DMS53 (cell line): Measurements from ENCODE around the gene AFM.

ENCODE experiments used
- DNase-seq: peaks from one replicate; lab custom pipeline; 2025; lab: John Stamatoyannopoulos, UW

The AFM gene

GRCh38 chr4:73451404-73451803 is 30.1 kb upstream of the AFM start:
- peak; percentile 3 for DNase-seq

DNA sequence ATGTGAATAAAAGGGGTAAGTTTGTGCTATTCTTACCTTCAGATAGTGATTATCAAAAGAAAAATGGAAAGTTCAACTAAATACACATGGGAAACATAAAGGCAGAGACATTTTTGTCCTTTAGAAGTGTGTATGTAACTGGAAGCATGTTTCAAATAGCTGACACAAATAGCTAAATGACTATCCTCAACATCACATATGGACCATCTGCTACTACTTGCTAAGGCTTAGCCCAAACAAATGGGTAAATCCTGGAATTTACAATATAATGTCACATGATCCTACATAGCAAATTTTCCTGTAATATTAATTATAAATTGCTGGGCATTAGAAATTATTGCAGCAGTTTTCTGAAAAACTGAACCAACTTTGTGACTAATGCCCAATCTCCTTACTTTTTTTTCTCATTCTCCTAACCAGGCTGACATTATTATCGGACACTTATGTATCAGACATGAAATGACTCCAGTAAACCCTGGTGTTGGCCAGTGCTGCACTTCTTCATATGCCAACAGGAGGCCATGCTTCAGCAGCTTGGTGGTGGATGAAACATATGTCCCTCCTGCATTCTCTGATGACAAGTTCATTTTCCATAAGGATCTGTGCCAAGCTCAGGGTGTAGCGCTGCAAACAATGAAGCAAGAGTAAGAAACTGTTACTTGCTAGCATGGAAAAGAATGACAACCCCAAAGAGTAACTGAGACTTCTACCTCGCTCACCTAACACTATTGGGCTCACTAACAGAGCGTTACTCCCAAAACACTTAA is 29.4 kb upstream of the AFM start:
- DNase-seq, result no peak

DNA sequence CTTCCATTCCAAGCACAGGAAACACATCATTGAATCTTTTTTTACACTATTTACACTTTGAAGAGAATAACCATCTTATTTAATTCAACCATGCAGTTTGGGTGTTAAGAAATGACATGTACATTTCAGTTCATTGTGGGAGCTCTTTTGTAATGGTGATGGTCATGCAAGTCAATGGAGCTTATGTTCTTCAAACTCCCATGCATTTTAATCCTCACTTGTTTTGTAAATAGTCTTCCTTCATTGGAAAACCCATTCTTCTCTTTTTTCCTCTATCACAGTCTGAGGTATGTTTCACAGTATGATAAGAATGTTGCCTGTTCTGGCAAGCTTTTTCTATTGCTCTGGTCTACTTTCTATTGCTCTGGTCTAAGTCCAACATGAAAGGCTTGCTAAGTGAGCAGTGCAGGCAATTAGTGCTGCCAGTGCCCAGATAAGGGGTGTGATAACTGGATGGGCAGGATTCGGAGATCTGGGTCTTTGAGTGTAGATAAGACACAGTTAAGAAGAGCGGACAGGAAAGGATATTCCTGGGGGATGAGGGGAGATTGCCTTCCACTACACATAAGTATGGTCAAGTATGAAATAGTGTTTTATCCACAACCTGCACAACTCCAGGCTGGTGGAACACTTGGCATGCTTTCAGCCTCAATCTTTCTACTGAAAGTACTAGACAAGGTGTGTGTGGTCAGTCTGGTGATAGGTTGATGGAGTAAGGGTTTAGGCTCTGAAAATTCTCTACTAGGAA is 28.4 kb upstream of the AFM start:
- DNase-seq, result no peak

GRCh38 chr4:73453701-73454005 is 27.9 kb upstream of the AFM start:
- DNase-seq, result no peak

DNA sequence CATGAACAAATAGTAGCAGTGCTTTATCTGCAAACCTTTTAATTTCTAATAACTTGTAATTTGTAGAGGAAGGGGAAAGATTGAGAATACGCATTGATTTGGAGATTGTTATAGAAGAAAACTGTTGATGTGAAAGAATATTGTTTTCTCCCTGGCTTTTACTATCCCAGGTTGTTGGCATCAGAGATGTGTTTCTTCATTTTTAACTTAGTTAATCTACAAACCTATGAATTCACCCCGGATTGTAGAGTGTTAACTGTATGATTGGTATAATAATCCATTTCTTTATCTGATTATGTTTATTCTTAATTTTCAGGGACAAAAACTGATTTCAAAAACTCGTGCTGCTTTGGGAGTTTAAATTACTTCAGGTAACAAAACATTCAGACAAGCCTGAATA is 26.6 kb upstream of the AFM start:
- DNase-seq, result no peak

GRCh38 chr4:73456177-73457022 is 25.1 kb upstream of the AFM start:
- DNase-seq, result no peak

DNA sequence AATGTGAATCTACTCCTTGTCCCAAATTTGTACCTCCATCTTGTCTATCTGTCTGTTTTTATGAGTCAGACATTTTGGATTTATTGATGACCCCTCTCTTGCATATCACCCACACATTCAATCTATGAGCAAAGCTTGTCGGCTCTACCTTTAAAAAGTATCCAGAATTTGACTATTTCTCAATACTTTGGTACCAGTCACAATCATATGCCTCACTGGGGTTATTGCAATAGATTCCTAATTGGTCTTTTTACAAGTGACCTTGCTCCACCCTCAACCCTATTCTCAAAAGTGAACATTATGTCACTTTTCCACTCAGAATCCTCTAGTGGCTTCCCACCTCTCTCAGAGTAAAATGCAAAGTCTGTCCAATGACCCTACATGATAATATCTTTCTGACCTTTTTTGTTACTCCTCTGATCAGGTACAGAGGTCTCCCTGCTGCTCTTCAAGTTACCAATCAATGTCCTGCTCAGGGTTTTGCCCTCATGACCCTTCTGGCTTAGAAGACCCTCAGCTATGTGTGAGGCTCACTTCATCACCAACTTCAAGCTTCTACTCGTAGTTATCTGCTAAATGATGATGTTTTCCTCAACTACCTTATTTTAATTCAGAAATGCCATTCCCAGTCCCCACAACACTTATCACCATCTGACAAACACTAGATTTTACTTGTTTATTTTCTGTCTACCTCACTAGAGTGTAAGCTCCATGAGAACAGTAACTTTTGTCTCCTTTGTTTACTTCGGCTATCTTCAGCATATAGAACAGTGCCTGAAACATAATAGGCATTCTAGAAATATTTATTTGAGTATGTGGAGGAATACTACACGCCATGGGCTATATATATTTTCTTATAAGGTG is 23.1 kb upstream of the AFM start:
- no peak for DNase-seq

DNA sequence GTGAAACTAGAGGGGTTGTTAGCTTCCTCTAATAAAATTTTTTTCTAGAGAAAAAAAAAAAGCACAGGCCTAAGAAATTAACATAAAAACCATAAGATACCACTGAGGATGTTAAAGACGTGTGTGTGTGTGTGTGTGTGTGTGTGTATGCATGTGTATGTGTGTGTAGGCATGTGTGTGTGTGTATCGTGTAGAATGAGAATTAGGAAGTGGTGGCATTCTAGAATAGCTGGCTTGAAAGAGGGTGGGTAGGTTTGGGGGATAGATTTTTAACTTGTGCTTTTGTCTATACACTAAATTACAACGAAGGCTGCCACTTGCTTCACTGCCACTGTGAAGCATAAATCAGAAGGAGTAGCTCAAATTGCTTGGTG is 22.5 kb upstream of the AFM start:
- no peak for DNase-seq

- DNase-seq, result no peak
Measured at GRCh38 chr4:73460913-73461522, 20.5 kb upstream of the AFM start.

GRCh38 chr4:73468170-73468569 is 13.4 kb upstream of the AFM start:
- DNase-seq, result no peak

DNA sequence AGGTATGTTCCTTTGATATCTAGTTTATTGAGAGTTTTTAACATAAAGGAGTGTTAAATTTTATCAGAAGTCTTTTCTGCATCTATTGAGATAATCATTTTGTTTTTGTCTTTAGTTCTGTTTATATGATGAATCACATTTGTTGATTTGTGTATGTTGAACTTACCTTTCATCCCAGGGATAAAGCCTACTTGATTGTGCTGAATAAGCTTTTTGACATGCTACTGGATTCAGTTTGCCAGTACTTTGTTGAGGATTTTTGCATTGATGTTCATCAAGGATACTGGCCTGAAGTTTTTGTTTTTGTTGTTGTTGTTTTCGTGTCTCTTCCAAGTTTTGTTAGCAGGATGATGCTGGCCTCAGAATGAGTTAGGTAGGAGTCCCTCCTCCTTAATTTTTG is 10.8 kb upstream of the AFM start:
- DNase-seq, result no peak

GRCh38 chr4:73477176-73477575 is 4.4 kb upstream of the AFM start:
- DNase-seq, result no peak

DNA sequence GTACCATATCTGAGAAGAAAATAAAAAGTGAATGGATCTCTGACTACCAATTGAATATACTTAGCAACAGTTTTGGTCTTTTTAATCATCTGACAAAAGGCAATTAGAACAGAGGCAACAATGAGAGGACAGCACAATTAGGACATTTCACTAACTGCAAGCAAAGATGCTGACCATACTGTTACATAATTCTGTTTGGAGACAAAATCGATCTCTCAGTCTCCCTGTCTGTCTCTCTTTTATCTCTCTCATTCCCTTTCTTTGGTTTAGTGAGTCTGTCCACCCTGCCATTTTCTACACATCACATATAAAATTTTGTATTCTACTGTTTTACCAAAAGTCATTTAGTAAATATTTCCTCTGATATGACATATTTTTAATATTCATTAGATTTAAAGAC is 2.2 kb upstream of the AFM start:
- no peak for DNase-seq

DNA sequence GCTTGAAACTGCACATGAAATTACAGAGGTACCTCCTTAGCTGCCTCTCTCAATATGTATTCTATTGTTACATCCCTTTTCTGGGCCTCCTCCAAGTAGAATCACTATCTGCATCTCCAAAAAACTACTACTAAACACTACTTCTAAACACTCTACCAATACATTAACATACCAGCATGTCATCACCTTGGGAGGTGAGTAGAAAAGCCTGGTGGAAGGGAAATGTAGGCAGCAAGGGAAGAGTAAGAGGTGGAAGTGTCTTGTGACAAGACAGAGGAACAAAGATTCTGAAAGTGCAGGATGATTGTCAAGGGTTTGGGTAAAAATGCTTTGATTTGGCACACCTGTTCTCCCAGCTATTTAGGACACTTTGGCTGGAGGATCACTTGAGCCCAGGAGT is 3.5 kb downstream of the AFM start:
- DNase-seq, result no peak

DNA sequence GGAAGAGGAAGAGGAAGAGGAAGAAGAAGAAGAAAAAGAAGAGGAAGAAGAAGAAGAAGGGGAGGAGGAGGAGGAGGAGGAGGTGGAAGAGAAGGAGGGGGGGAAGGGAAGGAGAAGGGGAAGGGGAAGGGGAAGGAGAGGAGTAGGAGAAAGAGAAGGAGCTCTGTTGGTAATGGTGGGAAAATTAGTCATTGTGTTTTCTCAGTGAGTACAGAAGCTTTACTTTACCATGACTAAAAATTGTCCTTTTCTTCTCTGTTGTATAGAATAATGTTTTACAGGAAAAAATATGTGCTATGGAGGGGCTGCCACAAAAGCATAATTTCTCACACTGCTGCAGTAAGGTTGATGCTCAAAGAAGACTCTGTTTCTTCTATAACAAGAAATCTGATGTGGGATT is 4.1 kb downstream of the AFM start:
- no peak for DNase-seq

DNA sequence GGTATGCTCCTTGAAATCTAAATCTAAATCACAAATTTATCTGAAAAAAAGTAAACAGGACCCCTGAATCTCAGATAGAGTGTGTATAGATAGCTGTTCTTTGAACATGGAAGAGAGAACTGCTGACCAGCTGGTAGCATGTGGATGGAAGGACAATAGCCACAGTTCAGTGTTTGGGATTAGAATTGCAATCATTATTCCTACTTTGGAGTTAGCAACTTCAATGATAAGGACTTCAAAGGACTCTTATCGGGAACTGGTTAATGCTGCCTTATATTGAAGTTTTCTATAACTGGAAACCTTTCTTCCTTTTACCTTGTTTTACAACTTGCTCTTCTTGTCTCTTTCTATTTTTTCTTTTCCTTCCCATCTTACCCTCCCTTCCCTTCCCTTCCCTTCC is 5.0 kb downstream of the AFM start:
- no peak for DNase-seq

GRCh38 chr4:73487233-73487632 is 5.7 kb downstream of the AFM start:
- no peak for DNase-seq

DNA sequence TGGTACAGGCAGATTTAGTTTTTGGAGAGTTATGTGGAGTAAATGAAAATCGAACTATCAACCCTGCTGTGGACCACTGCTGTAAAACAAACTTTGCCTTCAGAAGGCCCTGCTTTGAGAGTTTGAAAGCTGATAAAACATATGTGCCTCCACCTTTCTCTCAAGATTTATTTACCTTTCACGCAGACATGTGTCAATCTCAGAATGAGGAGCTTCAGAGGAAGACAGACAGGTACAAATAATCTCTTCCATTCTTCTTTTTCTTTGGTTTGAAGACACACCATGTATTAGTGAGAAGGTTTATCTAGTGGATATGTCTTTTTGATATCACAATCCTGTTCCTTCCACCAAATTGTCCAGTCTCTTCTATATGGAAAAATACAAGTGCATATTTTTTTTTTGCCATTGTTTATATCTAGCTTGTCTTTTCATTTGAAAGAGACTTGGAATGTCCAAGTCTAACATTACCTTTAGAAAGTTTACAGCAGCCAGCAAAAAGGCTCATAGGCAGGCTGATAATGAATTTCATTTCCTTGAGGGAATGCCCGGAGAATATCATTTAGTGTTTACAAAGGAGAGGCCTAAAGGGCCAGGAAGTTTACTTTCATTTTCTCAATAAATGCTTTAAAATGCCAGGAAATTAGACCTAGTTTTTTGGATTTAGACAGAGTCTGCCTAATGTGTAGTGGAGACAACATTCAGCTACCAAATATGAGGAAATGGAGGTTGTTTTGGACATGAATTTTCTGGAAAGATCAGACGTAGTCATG is 18.6 kb downstream of the AFM start:
- DNase-seq, result peak; percentile 65

GRCh38 chr4:73501664-73502265 is 20.2 kb downstream of the AFM start:
- DNase-seq, result no peak

DNA sequence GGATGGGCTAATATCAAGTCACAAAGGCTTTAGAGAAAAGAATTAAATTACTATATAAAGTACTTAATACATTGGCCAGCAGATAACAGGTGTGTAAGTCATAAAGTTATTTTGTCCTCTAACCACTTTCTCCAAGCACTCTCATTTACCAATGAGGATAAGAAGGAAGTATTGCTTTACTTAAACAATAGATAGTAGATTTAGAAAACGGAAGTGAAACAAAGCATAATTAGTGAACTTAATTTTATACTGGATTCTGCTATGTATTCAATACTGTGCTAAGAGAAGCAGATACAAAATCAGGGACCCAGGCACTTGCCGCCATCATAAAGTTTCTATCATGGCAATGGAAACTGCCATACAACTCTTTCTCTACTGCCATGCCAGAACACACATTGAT is 24.0 kb downstream of the AFM start:
- no peak for DNase-seq
